Measurements from ENCODE around the gene FBXO2. TPM values are rescaled to one million over a fixed set of nuclear protein-coding genes. Genes with fewer than 3 reads are reported as not detected.

The FBXO2 gene
- total RNA-seq, 1 donor from 2014 or later: 1.4 TPM

DNA sequence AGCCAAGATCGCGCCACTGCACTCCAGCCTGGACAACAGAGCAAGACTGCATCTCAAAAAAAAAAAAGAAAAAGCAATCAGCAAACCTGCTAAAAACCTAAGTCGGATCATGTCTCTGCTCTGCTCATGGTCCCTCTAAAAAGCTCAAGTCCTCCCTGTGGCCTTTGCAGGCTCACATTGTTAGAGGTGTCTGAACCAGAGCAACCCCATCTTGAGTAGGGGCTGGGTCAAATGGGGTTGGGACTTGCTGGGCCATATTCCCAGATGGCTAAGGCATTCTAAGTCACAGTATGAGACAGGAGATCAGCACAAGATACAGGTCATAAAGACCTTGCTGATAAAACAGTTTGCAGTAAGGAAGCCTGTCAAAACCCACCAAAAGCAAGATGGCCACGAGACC is 34.3 kb upstream of the FBXO2 start:
- Mint-ChIP-seq H3K4me1 (ENCODE audit: unreplicated experiment) (peaks cover 20% of the 10 kb centered on the region), H3K27me3 (ENCODE audit: unreplicated experiment) (peaks cover 43% of the 10 kb centered on the region), H3K27ac (ENCODE audit: unreplicated experiment) (no peak overlapping the region), H3K4me3 (ENCODE audit: unreplicated experiment) (no peak overlapping the region), H3K36me3 (ENCODE audit: unreplicated experiment) (no peaks in the 10 kb centered on the region), H3K9me3 (ENCODE audit: unreplicated experiment) (no peaks in the 10 kb centered on the region)
- no peak for DNase-seq (ENCODE audit: extremely low spot score, unreplicated experiment)
- TF ChIP-seq, protein P1, sequence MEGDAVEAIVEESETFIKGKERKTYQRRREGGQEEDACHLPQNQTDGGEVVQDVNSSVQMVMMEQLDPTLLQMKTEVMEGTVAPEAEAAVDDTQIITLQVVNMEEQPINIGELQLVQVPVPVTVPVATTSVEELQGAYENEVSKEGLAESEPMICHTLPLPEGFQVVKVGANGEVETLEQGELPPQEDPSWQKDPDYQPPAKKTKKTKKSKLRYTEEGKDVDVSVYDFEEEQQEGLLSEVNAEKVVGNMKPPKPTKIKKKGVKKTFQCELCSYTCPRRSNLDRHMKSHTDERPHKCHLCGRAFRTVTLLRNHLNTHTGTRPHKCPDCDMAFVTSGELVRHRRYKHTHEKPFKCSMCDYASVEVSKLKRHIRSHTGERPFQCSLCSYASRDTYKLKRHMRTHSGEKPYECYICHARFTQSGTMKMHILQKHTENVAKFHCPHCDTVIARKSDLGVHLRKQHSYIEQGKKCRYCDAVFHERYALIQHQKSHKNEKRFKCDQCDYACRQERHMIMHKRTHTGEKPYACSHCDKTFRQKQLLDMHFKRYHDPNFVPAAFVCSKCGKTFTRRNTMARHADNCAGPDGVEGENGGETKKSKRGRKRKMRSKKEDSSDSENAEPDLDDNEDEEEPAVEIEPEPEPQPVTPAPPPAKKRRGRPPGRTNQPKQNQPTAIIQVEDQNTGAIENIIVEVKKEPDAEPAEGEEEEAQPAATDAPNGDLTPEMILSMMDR (IDR thresholded peaks at IDR 0.05): no peak

DNA sequence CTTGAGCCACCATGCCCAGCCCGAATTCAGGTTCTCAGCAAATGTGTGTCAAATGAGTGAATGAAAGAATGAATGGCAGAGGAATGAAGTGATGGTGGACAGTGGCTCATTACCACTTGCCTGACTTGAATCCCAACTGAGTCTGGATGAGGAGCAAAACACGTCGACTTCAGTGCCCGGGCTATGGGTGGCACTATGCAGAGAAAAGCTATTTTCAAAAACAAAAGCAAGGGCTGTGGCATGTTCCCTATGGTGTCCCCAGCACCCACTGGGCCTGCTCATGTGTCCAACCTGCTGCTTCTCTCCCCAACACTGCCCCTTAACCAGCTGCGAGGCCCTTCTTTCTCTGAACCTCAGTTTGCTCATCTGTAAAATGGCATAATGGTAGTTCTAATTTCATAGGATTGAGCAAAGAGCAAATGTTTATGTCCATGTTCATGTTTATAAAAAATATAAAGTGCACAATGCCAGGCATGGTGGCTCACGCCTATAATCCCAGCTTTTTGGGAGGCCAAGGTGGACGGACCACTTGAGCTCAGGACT is 31.1 kb upstream of the FBXO2 start:
- H3K27ac Mint-ChIP-seq (ENCODE audit: unreplicated experiment): no peak overlapping the region
- TF ChIP-seq, protein P1 (IDR thresholded peaks at IDR 0.05): no peak
- H3K36me3 Mint-ChIP-seq (ENCODE audit: unreplicated experiment): no peaks in the 10 kb centered on the region
- H3K4me1 Mint-ChIP-seq (ENCODE audit: unreplicated experiment): peaks cover 10% of the 10 kb centered on the region
- no peak overlapping the region for H3K4me3 Mint-ChIP-seq (ENCODE audit: unreplicated experiment)
- H3K9me3 Mint-ChIP-seq (ENCODE audit: unreplicated experiment): no peaks in the 10 kb centered on the region
- no peak for DNase-seq (ENCODE audit: extremely low spot score, unreplicated experiment)
- peaks cover 23% of the 10 kb centered on the region for H3K27me3 Mint-ChIP-seq (ENCODE audit: unreplicated experiment)

- DNase-seq (ENCODE audit: extremely low spot score, unreplicated experiment): no peak
- Mint-ChIP-seq H3K9me3 (ENCODE audit: unreplicated experiment) (no peaks in the 10 kb centered on the region), H3K27me3 (ENCODE audit: unreplicated experiment) (peaks cover 11% of the 10 kb centered on the region), H3K36me3 (ENCODE audit: unreplicated experiment) (no peaks in the 10 kb centered on the region), H3K4me3 (ENCODE audit: unreplicated experiment) (no peak overlapping the region), H3K27ac (ENCODE audit: unreplicated experiment) (no peak overlapping the region), H3K4me1 (ENCODE audit: unreplicated experiment) (peaks cover 17% of the 10 kb centered on the region)
- TF ChIP-seq, protein P1 (IDR thresholded peaks at IDR 0.05): no peak
Measured at GRCh38 chr1:11684070-11684469, 29.8 kb upstream of the FBXO2 start.

GRCh38 chr1:11682799-11683198 is 28.6 kb upstream of the FBXO2 start:
- no peak for DNase-seq (ENCODE audit: extremely low spot score, unreplicated experiment)

GRCh38 chr1:11682287-11682771 is 28.1 kb upstream of the FBXO2 start:
- Mint-ChIP-seq H3K4me1 (ENCODE audit: unreplicated experiment) (peaks cover 21% of the 10 kb centered on the region), H3K27me3 (ENCODE audit: unreplicated experiment) (no peaks in the 10 kb centered on the region), H3K9me3 (ENCODE audit: unreplicated experiment) (no peaks in the 10 kb centered on the region), H3K36me3 (ENCODE audit: unreplicated experiment) (no peaks in the 10 kb centered on the region), H3K27ac (ENCODE audit: unreplicated experiment) (peak overlapping the region; percentile 52), H3K4me3 (ENCODE audit: unreplicated experiment) (no peak overlapping the region)
- DNase-seq (ENCODE audit: extremely low spot score, unreplicated experiment): no peak
- TF ChIP-seq, protein P1 (IDR thresholded peaks at IDR 0.05): no peak

More at GRCh38 chr1:11682799-11683198, 28.6 kb upstream of the FBXO2 start:
- Mint-ChIP-seq H3K36me3 (ENCODE audit: unreplicated experiment) (no peaks in the 10 kb centered on the region), H3K27ac (ENCODE audit: unreplicated experiment) (no peak overlapping the region), H3K4me1 (ENCODE audit: unreplicated experiment) (peaks cover 21% of the 10 kb centered on the region), H3K27me3 (ENCODE audit: unreplicated experiment) (peaks cover 3% of the 10 kb centered on the region), H3K9me3 (ENCODE audit: unreplicated experiment) (no peaks in the 10 kb centered on the region), H3K4me3 (ENCODE audit: unreplicated experiment) (no peak overlapping the region)
- TF ChIP-seq, protein P1 (IDR thresholded peaks at IDR 0.05): no peak
